Activated CD8-positive, alpha-beta T cell treated with anti-CD3 and anti-CD28 coated beads for 36 hours (primary cell): ENCODE measurements around the gene RNF44. TPM values are rescaled to one million over a fixed set of nuclear protein-coding genes. Genes with fewer than 3 reads are reported as not detected.

Experiments used
- ATAC-seq: fragments of 200-7000 bp; cut with Tn5 transposase; one replicate; pipeline ENCODE4 v1.10.0; 2021; ENCODE audit warnings: mild to moderate bottlenecking, moderate library complexity
- CTCF ChIA-PET: fragments of 350-600 bp; sonication (Branson Sonifier 250); formaldehyde crosslinking; loops from one replicate; lab custom pipeline; 2021; ENCODE audit warnings: antibody characterized with exemption; lab: Charles Lee
- POLR2A ChIA-PET: fragments of 350-600 bp; sonication (Branson Sonifier 250); formaldehyde crosslinking; loops from one replicate; lab custom pipeline; 2021; ENCODE audit warnings: antibody characterized with exemption; lab: Charles Lee
- DNase-seq: peaks from one replicate; pipeline ENCODE4 v3.0.0-alpha.2; 2020
- H3K27ac Mint-ChIP-seq: one replicate; pipeline ENCODE4 v1.8.0; 2021; ENCODE audit warnings: mild to moderate bottlenecking, mixed read lengths
- H3K27me3 Mint-ChIP-seq: one replicate; pipeline ENCODE4 v1.8.0; 2021; ENCODE audit warnings: mixed read lengths
- H3K36me3 Mint-ChIP-seq: one replicate; pipeline ENCODE4 v1.8.0; 2021; ENCODE audit warnings: low read depth, mixed read lengths
- H3K4me1 Mint-ChIP-seq: one replicate; pipeline ENCODE4 v1.8.0; 2021; ENCODE audit warnings: low read depth, mixed read lengths
- H3K4me3 Mint-ChIP-seq: one replicate; pipeline ENCODE4 v1.8.0; 2021; ENCODE audit warnings: mild to moderate bottlenecking, moderate library complexity, mixed read lengths
- H3K9me3 Mint-ChIP-seq: one replicate; pipeline ENCODE4 v1.8.0; 2021; ENCODE audit warnings: mixed read lengths
- CTCF ChIP-seq: fragments of 200-600 bp; IDR thresholded peaks from one replicate; pipeline ENCODE4 v1.8.0; 2022; ENCODE audit warnings: antibody characterized with exemption, mild to moderate bottlenecking
- intact Hi-C: fragments of 100-400 bp; cut with micrococcal nuclease; formaldehyde crosslinking; loops from one replicate; pipeline ENCODE4 v1.10.0; 2022
- total RNA-seq, 2 experiments: library from RNA; stranded (reverse); gene quantifications; one replicate each; pipeline ENCODE4 v1.2.3, GENCODE V29; 2021

Gene RNF44
- total RNA-seq: 10 to 100 TPM; 55.3 to 62.7 TPM

DNA sequence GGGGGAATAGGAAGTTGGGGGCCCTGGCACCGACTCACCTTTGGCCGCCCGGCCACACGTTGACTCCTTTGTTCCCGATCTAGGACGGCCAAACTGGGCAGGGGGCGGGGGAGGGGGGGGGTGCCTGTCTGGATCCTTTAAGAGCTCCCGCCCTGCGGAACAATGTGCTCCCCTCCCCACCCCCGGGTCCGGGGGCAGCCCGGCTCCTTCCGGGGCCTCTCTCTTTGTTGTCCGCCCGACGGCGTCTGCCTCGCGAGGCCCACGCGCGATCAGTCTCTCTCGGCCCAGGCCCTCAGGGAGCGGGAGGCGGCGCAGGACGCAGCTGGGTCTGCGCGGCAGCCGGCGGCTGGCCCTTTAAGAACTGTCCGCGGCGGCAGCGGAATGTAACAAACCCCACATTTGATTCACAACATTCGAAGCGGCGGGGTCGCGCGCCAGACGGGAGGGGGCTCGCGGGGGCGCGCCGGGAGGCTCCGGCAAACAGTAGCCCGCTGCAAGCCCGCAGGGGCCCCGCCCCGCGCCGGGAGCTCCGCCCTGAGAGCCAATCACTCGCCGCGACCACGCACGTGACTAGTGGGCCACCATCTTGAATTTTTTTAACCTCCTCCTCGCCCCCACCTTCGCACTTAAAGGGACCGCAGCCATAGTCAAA lies at the start of gene RNF44:
RNF44 (minus strand) TSS at position 501 of the 652 bp plus-strand sequence. CDS start 4,930 bp downstream, outside the sequence.
- H3K27me3 Mint-ChIP-seq: no peaks in the 10 kb centered on the region
- H3K9me3 Mint-ChIP-seq: no peaks in the 10 kb centered on the region
- peak within 1 kb of the TSS; percentile 86 for H3K4me3 Mint-ChIP-seq
- no peak for TF ChIP-seq CTCF
- H3K36me3 Mint-ChIP-seq: peaks cover 22% of the 10 kb centered on the region
- peak within 1 kb of the TSS; percentile 98 for H3K27ac Mint-ChIP-seq
- DNase-seq (peak; percentile 100), ATAC-seq (peak; percentile 60)
- H3K4me1 Mint-ChIP-seq: peaks cover 65% of the 10 kb centered on the region
- intact Hi-C loops: loop anchor here (1.0 kb wide), 2 partner anchors 90 to 148 kb away; no protein-coding TSS in a partner anchor
- POLR2A ChIA-PET: interaction anchor here (0.7 to 4.5 kb wide), 9 partner anchors 9 to 121 kb away, joined by 3 to 21 read pairs (median 4); partner anchors contain the start of genes CDHR2, CLTB and FAF2
- CTCF ChIA-PET: interaction anchor here (1.2 to 1.7 kb wide), 4 partner anchors 10 to 121 kb away, joined by 3 to 6 read pairs (median 4); partner anchors contain the start of gene CLTB

DNA sequence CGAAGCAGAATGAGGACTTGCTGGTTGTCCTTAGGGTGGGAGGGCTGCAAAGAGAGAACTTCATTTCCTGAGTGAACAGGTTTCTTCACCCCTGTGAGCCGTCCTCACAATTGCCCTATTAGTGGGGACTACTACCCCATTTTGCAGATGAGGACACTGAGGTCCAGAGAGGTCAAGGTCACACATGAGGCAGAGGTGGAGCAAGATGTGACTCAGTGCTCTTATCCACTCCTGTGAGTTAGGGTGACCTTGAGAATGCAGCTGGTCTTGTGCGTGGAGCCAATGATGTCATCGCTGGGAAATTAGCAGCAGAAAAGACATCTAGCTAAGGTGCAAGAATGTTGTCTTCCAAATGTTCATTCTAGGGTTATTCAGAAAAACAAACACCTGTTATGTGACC lies 45.9 kb upstream of the RNF44 start:
- peaks cover 8% of the 10 kb centered on the region for H3K9me3 Mint-ChIP-seq
- no peaks in the 10 kb centered on the region for H3K27me3 Mint-ChIP-seq
- H3K4me3 Mint-ChIP-seq: no peak overlapping the region
- CTCF ChIA-PET: interaction anchor here (1.7 kb wide), 1 partner anchor 9 kb away, joined by 6 read pairs; no protein-coding TSS in a partner anchor
- H3K36me3 Mint-ChIP-seq: no peaks in the 10 kb centered on the region
- POLR2A ChIA-PET: interaction anchor here (0.8 kb wide), 1 partner anchor 10 kb away, joined by 3 read pairs; no protein-coding TSS in a partner anchor
- ATAC-seq (no peak), DNase-seq (no peak)
- TF ChIP-seq CTCF: no peak
- H3K27ac Mint-ChIP-seq: no peak overlapping the region
- intact Hi-C loops: no loop called here
- H3K4me1 Mint-ChIP-seq: no peaks in the 10 kb centered on the region

DNA sequence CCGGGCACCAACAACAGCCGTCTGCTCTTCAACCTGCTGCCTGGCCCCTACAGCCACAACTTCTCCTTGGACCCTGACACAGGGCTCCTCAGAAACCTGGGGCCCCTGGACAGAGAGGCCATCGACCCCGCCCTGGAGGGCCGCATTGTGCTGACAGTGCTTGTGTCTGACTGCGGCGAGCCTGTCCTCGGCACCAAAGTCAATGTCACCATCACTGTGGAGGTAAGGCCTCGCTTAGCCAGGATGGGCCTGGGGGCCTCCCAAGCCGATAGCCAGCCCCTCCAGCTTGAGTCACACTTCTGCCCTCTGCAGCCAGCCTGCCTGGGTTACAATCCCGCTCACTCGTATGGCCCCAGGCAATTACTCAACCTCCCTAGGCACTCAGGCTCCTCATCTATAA lies 44.2 kb upstream of the RNF44 start:
- Mint-ChIP-seq H3K36me3 (no peaks in the 10 kb centered on the region), H3K27ac (no peak overlapping the region), H3K27me3 (no peaks in the 10 kb centered on the region), H3K9me3 (peaks cover 8% of the 10 kb centered on the region), H3K4me1 (no peaks in the 10 kb centered on the region), H3K4me3 (no peak overlapping the region)
- intact Hi-C loops: no loop called here
- ATAC-seq (no peak), DNase-seq (no peak)
- ChIA-PET CTCF (no interaction called here), POLR2A (interaction anchor here (0.6 kb wide), 1 partner anchor 1028 kb away, joined by 3 read pairs; no protein-coding TSS in a partner anchor)
- TF ChIP-seq CTCF: no peak

DNA sequence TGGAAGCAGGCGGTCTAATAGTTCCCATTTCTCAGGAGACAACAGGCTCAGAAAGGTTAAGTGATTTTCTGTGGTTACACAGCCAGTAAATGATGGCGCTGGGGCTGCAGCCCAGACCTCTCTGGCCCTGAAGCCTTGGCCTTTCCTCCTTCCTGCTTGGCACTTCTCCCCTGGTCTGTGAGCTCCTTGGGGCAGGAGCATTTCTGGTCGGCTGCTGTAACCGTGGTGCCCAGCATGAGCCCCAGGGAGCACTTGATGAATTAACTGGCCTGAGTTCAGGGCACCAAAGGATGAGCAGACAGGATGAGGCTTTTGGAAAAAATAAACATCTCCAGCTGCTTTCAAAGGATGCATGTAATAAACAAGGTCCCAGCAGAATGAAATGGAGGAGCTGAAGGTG lies 42.1 kb upstream of the RNF44 start:
- Mint-ChIP-seq H3K36me3 (no peaks in the 10 kb centered on the region), H3K9me3 (no peaks in the 10 kb centered on the region), H3K27ac (no peak overlapping the region), H3K4me3 (no peak overlapping the region), H3K27me3 (no peaks in the 10 kb centered on the region), H3K4me1 (no peaks in the 10 kb centered on the region)
- ATAC-seq (no peak), DNase-seq (no peak)
- POLR2A ChIA-PET: interaction anchor here (0.7 kb wide), 1 partner anchor 11 kb away, joined by 3 read pairs; no protein-coding TSS in a partner anchor
- CTCF ChIA-PET: interaction anchor here (0.9 to 2.0 kb wide), 5 partner anchors 24 to 148 kb away, joined by 3 to 5 read pairs (median 4); partner anchors contain the start of gene CDHR2
- no peak for TF ChIP-seq CTCF
- intact Hi-C loops: no loop called here

- H3K27me3 Mint-ChIP-seq: no peaks in the 10 kb centered on the region
Measured at GRCh38 chr5:176578391-176578808, 41.2 kb upstream of the RNF44 start.

More at GRCh38 chr5:176578391-176578808, 41.2 kb upstream of the RNF44 start:
- ChIA-PET POLR2A (interaction anchor here (1.4 kb wide), 1 partner anchor 130 kb away, joined by 3 read pairs; the partner anchor contains the start of gene FAF2), CTCF (interaction anchor here (1.4 to 2.0 kb wide), 4 partner anchors 18 to 147 kb away, joined by 3 to 4 read pairs (median 4); no protein-coding TSS in a partner anchor)
- peak; percentile 35 for TF ChIP-seq CTCF
- Mint-ChIP-seq H3K36me3 (no peaks in the 10 kb centered on the region), H3K4me1 (no peaks in the 10 kb centered on the region), H3K9me3 (no peaks in the 10 kb centered on the region), H3K4me3 (no peak overlapping the region), H3K27ac (no peak overlapping the region)
- DNase-seq: peak; percentile 60
- intact Hi-C loops: no loop called here
- peak; percentile 68 for ATAC-seq
